Lung (tissue), 12 donors: Measurements from ENCODE around the gene ZACN. TPM values are rescaled to one million over a fixed set of nuclear protein-coding genes. Genes with fewer than 3 reads are reported as not detected.

ENCODE experiments used
- ATAC-seq: fragments of 200-7000 bp; cut with Tn5 transposase; one replicate; pipeline ENCODE4 v1.9.1; 2020; ENCODE audit warnings: moderate number of reproducible peaks; ENCODE audit not compliant: insufficient read depth, low FRiP score
- DNase-seq, 3 donors: peaks; one replicate each; pipeline ENCODE4 v3.0.0-alpha.2; 2013 to 2017
- H3K27ac ChIP-seq, 2 donors: one replicate each; pipeline ENCODE4 v1.5.1; 2013; ENCODE audit warnings: mild to moderate bottlenecking in 2 of 2, moderate library complexity in 2 of 2, control low read depth in 1 of 2, inconsistent platforms in 1 of 2, low read depth in 1 of 2, low read length in 1 of 2
- H3K27me3 ChIP-seq, 3 donors: one replicate each; pipeline ENCODE4 v1.5.1; 2013; ENCODE audit warnings: low read length in 2 of 3; ENCODE audit not compliant: control insufficient read depth in 3 of 3, insufficient read depth in 3 of 3
- H3K36me3 ChIP-seq, 4 donors: one replicate each; pipeline ENCODE4 v1.5.1; 2013; ENCODE audit warnings: low read length in 4 of 4, mild to moderate bottlenecking in 1 of 4, moderate library complexity in 1 of 4; ENCODE audit not compliant: control insufficient read depth in 4 of 4, insufficient read depth in 4 of 4
- H3K4me1 ChIP-seq, 5 donors: one replicate each; pipeline ENCODE4 v1.5.1; 2013; ENCODE audit warnings: low read length in 5 of 5, mild to moderate bottlenecking in 2 of 5, moderate library complexity in 1 of 5; ENCODE audit not compliant: control insufficient read depth in 5 of 5, insufficient read depth in 5 of 5
- H3K4me3 ChIP-seq: one replicate; pipeline ENCODE4 v1.5.1; 2013; ENCODE audit warnings: mild to moderate bottlenecking, control low read depth, moderate library complexity
- H3K9ac ChIP-seq, 2 donors: one replicate each; pipeline ENCODE4 v1.5.1; 2013; ENCODE audit warnings: low read length in 2 of 2, control low read depth in 1 of 2; ENCODE audit not compliant: insufficient read depth in 1 of 2
- H3K9me3 ChIP-seq, 4 donors: one replicate each; pipeline ENCODE4 v1.5.1; 2013; ENCODE audit warnings: low read length in 3 of 4, mild to moderate bottlenecking in 1 of 4, moderate library complexity in 1 of 4; ENCODE audit not compliant: control insufficient read depth in 4 of 4, insufficient read depth in 3 of 4
- WGBS, 2 donors: extraction: QIAGEN DNeasy Blood & Tissue Kit; methylation state at CpG; one replicate each; pipeline ENCODE4 v1.1.7; 2013; 5-methylcytosine and 5-hydroxymethylcytosine counted together
- polyA plus RNA-seq, 2 donors: library from polyadenylated mRNA; stranded (reverse); fragments of 200-250 nt; gene quantifications; one replicate each; pipeline ENCODE4 v1.2.1, GENCODE V29; 2013
- total RNA-seq, 2 donors: library from RNA; depleted of rRNA in 1 of 2; stranded (reverse); fragments of >200 nt in 1 of 2; gene quantifications; one replicate each; pipeline ENCODE4 v1.2.1, GENCODE V29; 2014 to 2021
- TF ChIP-seq, protein P1 (sequence below): IDR thresholded peaks from 2 replicates; pipeline ENCODE4 v1.5.1; 2012; ENCODE audit warnings: mild to moderate bottlenecking; ENCODE audit errors: control extremely low read depth, extremely low read depth
- donor health status: control.
- donor health status: control.
- donor health status: Bipolar disorder and iron deficiency.
- donor health status: healthy.
- donor health status: DM: yes; HTN: yes; CAD: no.

Gene ZACN
- total and polyA plus RNA-seq, 4 donors, result 0.25 to 1.9 (median 1.4) TPM; not detected in 1

DNA sequence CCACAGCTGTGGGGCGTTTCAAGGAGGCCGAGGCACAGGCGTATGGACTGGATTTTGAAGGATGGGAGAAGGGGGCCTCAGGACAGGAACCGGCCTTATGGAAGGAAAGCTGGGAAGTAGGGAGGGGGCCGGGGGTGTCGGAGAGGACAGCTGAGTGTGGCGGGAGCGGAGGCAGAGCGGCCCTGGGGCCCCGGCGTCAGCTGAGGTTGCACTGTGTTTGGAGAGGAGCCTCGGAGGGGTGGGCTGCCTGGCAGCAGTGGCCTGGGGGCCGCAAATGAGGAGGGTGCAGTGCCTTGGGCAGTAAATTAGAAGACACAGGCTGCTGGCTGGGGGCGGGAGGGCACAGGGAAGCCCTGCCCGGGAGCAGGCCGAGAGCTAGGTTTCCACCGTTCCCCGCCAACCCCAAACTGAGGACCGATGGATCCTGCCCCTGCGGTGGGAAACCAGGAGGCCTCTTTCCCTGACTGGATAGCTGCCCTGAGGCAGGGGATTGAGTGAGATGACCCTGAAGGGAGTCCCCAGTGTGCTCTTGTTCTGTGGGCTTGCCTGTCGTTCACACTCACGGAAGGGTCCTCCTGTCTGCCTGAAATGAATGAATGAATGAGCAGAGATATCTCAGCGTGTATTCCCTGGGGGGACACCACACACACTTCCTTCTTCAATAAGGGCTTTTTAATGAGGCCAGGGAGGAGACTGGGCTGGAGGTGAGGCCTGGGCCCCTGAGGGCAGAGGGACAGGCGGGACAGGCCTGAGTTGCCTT is 43.6 kb downstream of the ZACN start:
- WGBS, 2 donors, result 89 to 90% methylated on average over 24 of the region's 24 CpGs
- ATAC-seq (no peak), DNase-seq (peak in 1 of 3 donors; percentile 12)
- H3K36me3 ChIP-seq, result no peaks in the 10 kb centered on the region
- no peak overlapping the region for H3K27ac ChIP-seq
- H3K9me3 ChIP-seq, result no peaks in the 10 kb centered on the region
- TF ChIP-seq, protein P1, sequence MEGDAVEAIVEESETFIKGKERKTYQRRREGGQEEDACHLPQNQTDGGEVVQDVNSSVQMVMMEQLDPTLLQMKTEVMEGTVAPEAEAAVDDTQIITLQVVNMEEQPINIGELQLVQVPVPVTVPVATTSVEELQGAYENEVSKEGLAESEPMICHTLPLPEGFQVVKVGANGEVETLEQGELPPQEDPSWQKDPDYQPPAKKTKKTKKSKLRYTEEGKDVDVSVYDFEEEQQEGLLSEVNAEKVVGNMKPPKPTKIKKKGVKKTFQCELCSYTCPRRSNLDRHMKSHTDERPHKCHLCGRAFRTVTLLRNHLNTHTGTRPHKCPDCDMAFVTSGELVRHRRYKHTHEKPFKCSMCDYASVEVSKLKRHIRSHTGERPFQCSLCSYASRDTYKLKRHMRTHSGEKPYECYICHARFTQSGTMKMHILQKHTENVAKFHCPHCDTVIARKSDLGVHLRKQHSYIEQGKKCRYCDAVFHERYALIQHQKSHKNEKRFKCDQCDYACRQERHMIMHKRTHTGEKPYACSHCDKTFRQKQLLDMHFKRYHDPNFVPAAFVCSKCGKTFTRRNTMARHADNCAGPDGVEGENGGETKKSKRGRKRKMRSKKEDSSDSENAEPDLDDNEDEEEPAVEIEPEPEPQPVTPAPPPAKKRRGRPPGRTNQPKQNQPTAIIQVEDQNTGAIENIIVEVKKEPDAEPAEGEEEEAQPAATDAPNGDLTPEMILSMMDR, result no peak
- H3K27me3 ChIP-seq, result no peaks in the 10 kb centered on the region
- no peak overlapping the region for H3K4me3 ChIP-seq
- H3K4me1 ChIP-seq, result peaks cover 0 to 9% (median 3%) of the 10 kb centered on the region in 5 donors
- H3K9ac ChIP-seq, result no peak overlapping the region

DNA sequence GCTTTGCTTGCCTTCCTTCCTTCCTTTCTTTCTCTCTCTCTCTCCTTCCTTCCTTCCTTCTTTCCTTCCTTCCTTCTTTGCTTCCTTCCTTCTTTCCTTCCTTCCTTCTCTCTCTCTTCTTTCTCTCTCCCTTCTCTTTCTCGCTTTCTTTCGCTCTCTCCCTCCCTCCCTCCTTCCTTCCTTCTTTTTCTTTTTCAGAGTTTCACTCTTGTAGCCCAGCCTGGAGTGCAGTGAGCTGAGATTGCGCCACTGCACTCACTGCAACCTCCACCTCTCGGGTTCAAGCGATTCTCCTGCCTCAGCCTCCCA is 44.2 kb downstream of the ZACN start:
- Histone ChIP-seq H3K9me3 (no peaks in the 10 kb centered on the region), H3K4me1 (peaks cover 0 to 9% (median 3%) of the 10 kb centered on the region in 5 donors), H3K4me3 (no peak overlapping the region), H3K27ac (no peak overlapping the region), H3K9ac (no peak overlapping the region), H3K36me3 (no peaks in the 10 kb centered on the region), H3K27me3 (no peaks in the 10 kb centered on the region)
- no peak for DNase-seq
- TF ChIP-seq, protein P1, result no peak
- ATAC-seq, result no peak
- 66 to 71% methylated on average over 5 of the region's 5 CpGs for WGBS, 2 donors

DNA sequence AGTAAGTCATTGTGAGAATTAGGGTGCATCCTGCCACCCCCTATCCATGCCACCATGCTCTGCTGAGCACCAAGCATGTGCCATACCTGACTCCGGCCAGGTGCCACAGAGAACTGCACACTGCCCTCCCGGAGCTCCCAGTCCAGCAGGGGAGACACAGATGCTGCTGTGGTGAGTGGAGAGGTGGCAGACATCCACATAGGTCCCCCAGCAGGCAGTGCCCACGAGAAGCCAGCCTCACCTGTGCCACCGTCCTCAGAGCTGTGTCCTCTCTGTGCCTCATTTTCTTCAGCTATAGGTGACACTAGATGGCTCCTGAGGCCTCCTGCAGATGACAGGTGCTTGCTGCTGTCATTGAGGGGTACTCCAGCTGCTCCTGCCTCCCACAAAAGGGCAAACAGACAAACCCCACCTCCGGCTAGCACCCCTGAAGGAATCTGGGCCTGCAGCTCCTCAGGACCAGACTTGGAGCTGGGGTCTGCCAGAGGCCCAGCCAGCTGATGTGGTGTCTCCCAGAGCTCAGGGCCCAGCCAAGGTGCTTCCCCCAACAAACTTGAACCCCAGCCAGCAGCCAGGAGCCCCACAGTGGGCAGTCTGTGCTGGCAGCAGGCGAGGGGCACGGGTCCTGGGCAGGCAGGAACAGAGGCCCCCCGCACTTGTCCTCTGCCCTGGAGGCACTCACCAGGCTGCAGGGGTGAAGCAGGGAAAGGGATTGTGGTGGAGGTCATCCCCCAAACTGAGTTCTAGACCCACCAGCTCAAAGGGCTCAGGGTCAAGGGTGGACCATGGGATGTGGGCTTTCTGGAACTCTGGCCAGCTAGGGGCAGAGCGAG is 45.0 kb downstream of the ZACN start:
- TF ChIP-seq, protein P1, result no peak
- Histone ChIP-seq H3K4me1 (peaks cover 0 to 9% (median 3%) of the 10 kb centered on the region in 5 donors), H3K9me3 (no peaks in the 10 kb centered on the region), H3K4me3 (no peak overlapping the region), H3K9ac (no peak overlapping the region), H3K36me3 (no peaks in the 10 kb centered on the region), H3K27ac (no peak overlapping the region), H3K27me3 (no peaks in the 10 kb centered on the region)
- DNase-seq (no peak), ATAC-seq (no peak)
- 65 to 91% methylated on average over 9 of the region's 9 CpGs for WGBS, 2 donors
